K562 (cell line): Measurements from ENCODE around the gene VSIG10. TPM values are rescaled to one million over a fixed set of nuclear protein-coding genes. Genes with fewer than 3 reads are reported as not detected.
A peak's percentile ranks its signal among the peaks of the same experiment; 100 is the strongest.

Source experiments
- ATAC-seq: fragments of 200-7000 bp; cut with Tn5 transposase; 3 replicates; pipeline ENCODE4 v1.9.1; 2020; ENCODE audit warnings: moderate library complexity
- BruUV-seq: library from RNA; stranded (reverse); fragments of 400-500 nt; replicated peaks from 2 replicates; lab custom pipeline; 2021; lab: Mats Ljungman, UMichigan
- CTCF ChIA-PET: fragments of 300-600 bp; formaldehyde crosslinking; extraction: SDS; loops from one replicate; lab custom pipeline; 2021; ENCODE audit warnings: low intra/inter-chr PET ratio; lab: Yijun Ruan, JAX
- POLR2A ChIA-PET: fragments of 300-600, 350-650 bp; sonication (Branson Sonifier 250); formaldehyde crosslinking; extraction: SDS; loops from one replicate; lab custom pipeline; 2021; ENCODE audit warnings: antibody characterized with exemption, inconsistent platforms; lab: Yijun Ruan, JAX
- DNase-seq, 4 experiments: peaks; one replicate each; pipeline versions ENCODE4 v3.0.0 to v3.0.0-alpha.2; 2011 to 2018; ENCODE audit warnings: low spot score in 3 of 4, mixed read lengths in 3 of 4; ENCODE audit errors: extremely low read depth in 1 of 4
- FAIRE-seq: peaks from 2 replicates; lab custom pipeline; 2011; peaks lifted over from hg19 to GRCh38; lab: Jason Lieb, UNC
- H2AFZ ChIP-seq: 2 replicates; pipeline ENCODE4 v1.6.0; 2011; ENCODE audit warnings: low read depth, low read length, control low read depth, inconsistent platforms
- H3K27ac ChIP-seq: fragments of 200-600 bp; 3 replicates; pipeline ENCODE4 v1.8.0; 2011; ENCODE audit warnings: low read depth, mild to moderate bottlenecking, control low read depth, inconsistent platforms, low read length, moderate library complexity, mixed read lengths; ENCODE audit errors: extremely low read depth
- H3K27me3 ChIP-seq, 2 experiments: fragments of 300-600 bp in 1 of 2; 2 replicates in 1 of 2; 3 replicates in 1 of 2; pipeline versions ENCODE4 v1.6.0 to v1.8.0; 2011; ENCODE audit warnings: inconsistent platforms in 2 of 2, low read length in 2 of 2, mild to moderate bottlenecking in 1 of 2, mixed read lengths in 1 of 2, moderate library complexity in 1 of 2; ENCODE audit not compliant: control insufficient read depth in 2 of 2, insufficient read depth in 2 of 2
- H3K36me3 ChIP-seq: fragments of 300-600 bp; 3 replicates; pipeline ENCODE4 v1.8.0; 2011; ENCODE audit warnings: mild to moderate bottlenecking, low read length, inconsistent platforms; ENCODE audit not compliant: control insufficient read depth, insufficient read depth
- H3K4me1 ChIP-seq, 2 experiments: fragments of 200-600 bp in 1 of 2; replicated peaks in 1 of 2; 2 replicates in 1 of 2; 3 replicates in 1 of 2; pipeline versions ENCODE4 v1.5.1 to v1.8.0; 2011; ENCODE audit warnings: inconsistent platforms in 2 of 2, low read length in 2 of 2, mild to moderate bottlenecking in 1 of 2, mixed read lengths in 1 of 2, moderate library complexity in 1 of 2; ENCODE audit not compliant: control insufficient read depth in 2 of 2, insufficient read depth in 2 of 2
- H3K4me2 ChIP-seq: 2 replicates; pipeline ENCODE4 v1.6.1; 2011; ENCODE audit warnings: low read length, control low read depth, inconsistent platforms, mixed read lengths; ENCODE audit not compliant: insufficient read depth
- H3K4me3 ChIP-seq: fragments of 200-600 bp; sonication (generic), shearing (Covaris generic); 2 replicates; pipeline ENCODE4 v1.5.1; 2016; ENCODE audit warnings: control low read depth, inconsistent platforms
- H3K79me2 ChIP-seq: fragments of 200-600 bp; 3 replicates; pipeline ENCODE4 v1.8.0; 2011; ENCODE audit warnings: low read length, inconsistent platforms; ENCODE audit not compliant: control insufficient read depth, insufficient read depth
- H3K9ac ChIP-seq, 2 experiments: 2 replicates each; pipeline versions ENCODE4 v1.6.0 to v1.6.1; 2011; ENCODE audit warnings: low read depth in 2 of 2, low read length in 2 of 2, control low read depth in 1 of 2, inconsistent platforms in 1 of 2, mild to moderate bottlenecking in 1 of 2, mixed read lengths in 1 of 2; ENCODE audit not compliant: insufficient read depth in 1 of 2
- H3K9me1 ChIP-seq: one replicate; pipeline ENCODE4 v1.6.0; 2011; ENCODE audit warnings: inconsistent platforms, mild to moderate bottlenecking, low read length, moderate library complexity; ENCODE audit not compliant: control insufficient read depth, insufficient read depth
- H3K9me3 ChIP-seq: replicated peaks from 2 replicates; pipeline ENCODE4 v1.5.1; 2011; ENCODE audit warnings: low read depth, low read length, inconsistent platforms; ENCODE audit not compliant: control insufficient read depth, insufficient read depth
- H4K20me1 ChIP-seq: replicated peaks from 2 replicates; pipeline ENCODE4 v1.6.1; 2011; ENCODE audit warnings: low read length, inconsistent platforms, mixed read lengths; ENCODE audit not compliant: control insufficient read depth, insufficient read depth
- FOXM1 ChIP-seq, 2 experiments: fragments of 450-650 bp in 1 of 2; sonication (generic) in 1 of 2; formaldehyde crosslinking in 1 of 2; IDR thresholded peaks; 2 replicates each; pipeline versions ENCODE4 v1.6.1 to v1.9.0; 2017 to 2022; ENCODE audit warnings: low read depth in 2 of 2, mild to moderate bottlenecking in 2 of 2, missing genetic modification reagents in 1 of 2, moderate library complexity in 1 of 2
- GTF3C2 ChIP-seq: IDR thresholded peaks from 3 replicates; pipeline ENCODE4 v1.6.1; 2011; ENCODE audit warnings: borderline replicate concordance, mild to moderate bottlenecking, moderate library complexity; ENCODE audit not compliant: insufficient read length; ENCODE audit errors: extremely low read depth
- IRF9 ChIP-seq: fragments of 450-650 bp; IDR thresholded peaks from 2 replicates; pipeline ENCODE4 v1.6.1; 2016; ENCODE audit warnings: missing biosample characterization, missing genetic modification characterization
- MAZ ChIP-seq, 2 experiments: fragments of 450-650 bp in 1 of 2; sonication (generic) in 1 of 2; formaldehyde crosslinking; IDR thresholded peaks in 1 of 2; conservative IDR thresholded peaks in 1 of 2; 2 replicates each; pipeline versions ENCODE4 v1.4.0 to v1.5.0; 2020; ENCODE audit warnings: mild to moderate bottlenecking in 1 of 2, missing genetic modification reagents in 1 of 2
- PHB ChIP-seq: fragments of 250-450 bp; sonication (Bioruptor Pico); IDR thresholded peaks from 2 replicates; pipeline ENCODE4 v1.5.0; 2021
- PHF21A ChIP-seq: fragments of 450-650 bp; IDR thresholded peaks from 2 replicates; pipeline ENCODE4 v1.6.1; 2017; ENCODE audit warnings: low read depth, borderline replicate concordance
- ZBTB43 ChIP-seq: sonication (generic); formaldehyde crosslinking; IDR thresholded peaks from 2 replicates; pipeline ENCODE4 v1.8.0; 2023; ENCODE audit warnings: mild to moderate bottlenecking, missing genetic modification reagents
- ZNF133 ChIP-seq: fragments of 250-450 bp; sonication (Bioruptor Pico); IDR thresholded peaks from 2 replicates; pipeline ENCODE4 v1.4.0; 2020; ENCODE audit warnings: mild to moderate bottlenecking
- ZNF143 ChIP-seq: sonication (generic); formaldehyde crosslinking; IDR thresholded peaks from 2 replicates; pipeline ENCODE4 v1.9.0; 2022; ENCODE audit warnings: mild to moderate bottlenecking, missing genetic modification reagents
- ZNF146 ChIP-seq: IDR thresholded peaks from one replicate; pipeline ENCODE4 v1.6.1; 2018; ENCODE audit warnings: missing compliant biosample characterization; ENCODE audit not compliant: unreplicated experiment
- ZNF785 ChIP-seq: fragments of 250-450 bp; sonication (Bioruptor Pico); IDR thresholded peaks from 2 replicates; pipeline ENCODE4 v1.4.0; 2020; ENCODE audit warnings: mild to moderate bottlenecking
- WGBS: fragments of 100-300 bp; shearing (Covaris generic); methylation state at CpG from one replicate; pipeline ENCODE4 v1.1.6; 2016; ENCODE audit warnings: low coverage, mixed read lengths; ENCODE audit not compliant: insufficient coverage; ENCODE audit errors: missing lambda C conversion rate; 5-methylcytosine and 5-hydroxymethylcytosine counted together
- in situ Hi-C: fragments of 300-500 bp; cut with MboI; formaldehyde crosslinking; loops from 4 replicates; pipeline ENCODE4 v1.15.0; 2018; ENCODE audit warnings: inconsistent platforms, mixed read lengths
- intact Hi-C: fragments of 100-400 bp; cut with micrococcal nuclease; formaldehyde crosslinking; loops from 2 replicates; pipeline ENCODE4 v1.14.2; 2022
- polyA plus RNA-seq, 8 experiments: library from polyadenylated mRNA; depleted of rRNA in 4 of 8; stranded (reverse) in 5 of 8; unstranded in 3 of 8; fragments of >200 nt; fragmentation: Nextera tagmentation in 2 of 8; fragmentation: Illumina TruSeq in 1 of 8; extraction: Ambion mirVana in 2 of 8; extraction: Trizol in 1 of 8; gene quantifications; 2 replicates each; pipeline versions ENCODE4 v1.2.1 to v1.2.3, GENCODE V29; 2011 to 2014; ENCODE audit warnings: inconsistent platforms in 1 of 8, missing spikeins in 1 of 8
- total RNA-seq, 7 experiments: library from RNA; depleted of rRNA in 6 of 7; stranded (reverse); fragments of >200 nt in 6 of 7; fragmentation: Illumina TruSeq in 2 of 7; extraction: Trizol in 2 of 7; gene quantifications; 2 replicates each; pipeline versions ENCODE4 v1.2.1 to v1.2.3, GENCODE V29; 2011 to 2021; ENCODE audit warnings: low replicate concordance in 1 of 7
- TF ChIP-seq, protein P1 (sequence below): sonication (generic); formaldehyde crosslinking; IDR thresholded peaks from 2 replicates; pipeline ENCODE4 v1.8.0; 2022; ENCODE audit warnings: mild to moderate bottlenecking, low read depth, missing genetic modification reagents
- TF ChIP-seq, protein P2 (sequence below): fragments of 450-650 bp; formaldehyde crosslinking; IDR thresholded peaks from 2 replicates; pipeline ENCODE4 v1.4.0; 2022; ENCODE audit warnings: missing genetic modification characterization

VSIG10 gene
- total and polyA plus RNA-seq, 9 of the 15 experiments (the other 6 are each of a cell fraction or from before 2014, with no cell fraction given) = 4.1 to 8.8 (median 4.7) TPM

DNA sequence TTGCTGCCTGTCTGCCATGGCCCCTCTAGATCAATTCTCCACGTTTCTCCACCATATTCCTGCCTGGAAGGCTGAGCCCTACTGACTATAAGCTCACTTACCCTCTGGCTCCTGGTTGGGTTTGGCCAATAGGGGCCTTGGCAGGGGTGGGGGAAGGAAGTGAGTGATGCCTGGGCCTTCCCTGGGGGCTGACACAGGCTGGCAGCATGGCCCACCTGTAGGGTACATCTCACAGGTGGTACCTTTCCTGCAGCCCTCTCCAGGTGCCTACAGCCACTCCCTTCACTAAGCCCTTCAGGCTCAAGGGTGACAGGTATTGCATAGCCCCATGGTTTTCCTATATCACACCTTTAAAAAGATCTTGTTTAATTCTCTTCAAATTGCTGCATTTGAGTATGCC is 83.8 kb downstream of the VSIG10 start:
- Histone ChIP-seq H3K4me3 (no peak overlapping the region), H3K4me1 (peaks cover 13 to 23% of the 10 kb centered on the region in 2 experiments), H3K4me2 (no peak overlapping the region), H3K27me3 (no peaks in the 10 kb centered on the region), H3K79me2 (peaks cover 42% of the 10 kb centered on the region), H3K36me3 (peaks cover 71% of the 10 kb centered on the region), H4K20me1 (no peaks in the 10 kb centered on the region), H2AFZ (no peak overlapping the region), H3K27ac (no peak overlapping the region), H3K9me1 (no peaks in the 10 kb centered on the region), H3K9me3 (no peaks in the 10 kb centered on the region), H3K9ac (peak overlapping the region in 1 of 2 experiments; percentile 41; a peak in 1 of 4 replicates)
- no peak for TF ChIP-seq ZNF785 (CRISPR knock-in tag)
- TF ChIP-seq ZNF146 (CRISPR knock-in tag) = no peak
- no peak for TF ChIP-seq PHF21A
- TF ChIP-seq PHB = no peak
- TF ChIP-seq ZNF133 (CRISPR knock-in tag) = no peak
- TF ChIP-seq, protein P1, sequence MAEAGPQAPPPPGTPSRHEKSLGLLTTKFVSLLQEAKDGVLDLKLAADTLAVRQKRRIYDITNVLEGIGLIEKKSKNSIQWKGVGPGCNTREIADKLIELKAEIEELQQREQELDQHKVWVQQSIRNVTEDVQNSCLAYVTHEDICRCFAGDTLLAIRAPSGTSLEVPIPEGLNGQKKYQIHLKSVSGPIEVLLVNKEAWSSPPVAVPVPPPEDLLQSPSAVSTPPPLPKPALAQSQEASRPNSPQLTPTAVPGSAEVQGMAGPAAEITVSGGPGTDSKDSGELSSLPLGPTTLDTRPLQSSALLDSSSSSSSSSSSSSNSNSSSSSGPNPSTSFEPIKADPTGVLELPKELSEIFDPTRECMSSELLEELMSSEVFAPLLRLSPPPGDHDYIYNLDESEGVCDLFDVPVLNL (CRISPR knock-in tag) = no peak
- no peak for TF ChIP-seq FOXM1 (IDR thresholded peaks at IDR 0.05; ENCODE audit: low read depth)
- no peak for TF ChIP-seq FOXM1 (CRISPR knock-in tag; IDR thresholded peaks at IDR 0.05; ENCODE audit: low read depth)
- no peak for TF ChIP-seq IRF9 (tag)
- no peak for TF ChIP-seq MAZ (CRISPR knock-in tag; conservative IDR thresholded peaks at IDR 0.05 in 1 of 2, IDR thresholded peaks at IDR 0.05 in 1 of 2)
- TF ChIP-seq, protein P2, sequence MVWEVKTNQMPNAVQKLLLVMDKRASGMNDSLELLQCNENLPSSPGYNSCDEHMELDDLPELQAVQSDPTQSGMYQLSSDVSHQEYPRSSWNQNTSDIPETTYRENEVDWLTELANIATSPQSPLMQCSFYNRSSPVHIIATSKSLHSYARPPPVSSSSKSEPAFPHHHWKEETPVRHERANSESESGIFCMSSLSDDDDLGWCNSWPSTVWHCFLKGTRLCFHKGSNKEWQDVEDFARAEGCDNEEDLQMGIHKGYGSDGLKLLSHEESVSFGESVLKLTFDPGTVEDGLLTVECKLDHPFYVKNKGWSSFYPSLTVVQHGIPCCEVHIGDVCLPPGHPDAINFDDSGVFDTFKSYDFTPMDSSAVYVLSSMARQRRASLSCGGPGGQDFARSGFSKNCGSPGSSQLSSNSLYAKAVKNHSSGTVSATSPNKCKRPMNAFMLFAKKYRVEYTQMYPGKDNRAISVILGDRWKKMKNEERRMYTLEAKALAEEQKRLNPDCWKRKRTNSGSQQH = no peak
- no peak for TF ChIP-seq GTF3C2
- TF ChIP-seq ZBTB43 (CRISPR knock-in tag) = no peak
- no peak for TF ChIP-seq ZNF143 (CRISPR knock-in tag)
- no peak for FAIRE-seq
- BruUV-seq = no TSS peak
- ChIA-PET POLR2A (interaction anchor here (0.6 to 2.2 kb wide), 5 partner anchors 9 to 99 kb away, joined by 3 to 16 read pairs (median 5); no protein-coding TSS in a partner anchor), CTCF (no interaction called here)
- in situ Hi-C loops (no loop called here), intact Hi-C loops (no loop called here)
- no peak for ATAC-seq
- no peak for DNase-seq
- 88% methylated on average over 1 of the region's 1 CpG for WGBS
